Trophoblast cell (in vitro differentiated cells and primary cell): ENCODE measurements around the gene MYPN.

Experiments
- DNase-seq, 2 donors: peaks; one replicate each; pipeline ENCODE4 v3.0.0-alpha.2; 2016
- H2AFZ ChIP-seq: 2 replicates; pipeline ENCODE4 v1.6.1; 2013; ENCODE audit warnings: low read length, moderate library complexity, mild to moderate bottlenecking; ENCODE audit not compliant: insufficient read depth, poor library complexity
- H2AK5ac ChIP-seq: 2 replicates; pipeline ENCODE4 v1.6.1; 2013; ENCODE audit warnings: mild to moderate bottlenecking, low read length
- H2BK120ac ChIP-seq: 2 replicates; pipeline ENCODE4 v1.6.1; 2013; ENCODE audit warnings: low read length, mild to moderate bottlenecking, moderate library complexity; ENCODE audit not compliant: insufficient read depth, poor library complexity
- H2BK12ac ChIP-seq: 2 replicates; pipeline ENCODE4 v1.6.1; 2013; ENCODE audit warnings: mild to moderate bottlenecking, low read length, moderate library complexity
- H2BK5ac ChIP-seq: 2 replicates; pipeline ENCODE4 v1.6.1; 2013; ENCODE audit warnings: low read length, low read depth, moderate library complexity, mild to moderate bottlenecking; ENCODE audit not compliant: poor library complexity
- H3K14ac ChIP-seq: 2 replicates; pipeline ENCODE4 v1.6.1; 2013; ENCODE audit warnings: mild to moderate bottlenecking, low read length
- H3K18ac ChIP-seq: 2 replicates; pipeline ENCODE4 v1.6.1; 2013; ENCODE audit warnings: mild to moderate bottlenecking, low read length
- H3K23ac ChIP-seq: 2 replicates; pipeline ENCODE4 v1.6.1; 2013; ENCODE audit warnings: low read length
- H3K27ac ChIP-seq: 2 replicates; pipeline ENCODE4 v1.5.1; 2013; ENCODE audit warnings: low read depth, mild to moderate bottlenecking, inconsistent platforms, low read length, moderate library complexity
- H3K27me3 ChIP-seq: 2 replicates; pipeline ENCODE4 v1.6.1; 2013; ENCODE audit warnings: inconsistent platforms, mild to moderate bottlenecking, low read length, moderate library complexity; ENCODE audit not compliant: insufficient read depth
- H3K36me3 ChIP-seq, 2 experiments: 1 replicate in 1 of 2; 2 replicates in 1 of 2; pipeline ENCODE4 v1.6.1; 2013; ENCODE audit warnings: low read length in 2 of 2, mild to moderate bottlenecking in 2 of 2, moderate library complexity in 1 of 2; ENCODE audit not compliant: insufficient read depth in 2 of 2, control insufficient read depth in 1 of 2
- H3K4ac ChIP-seq: 2 replicates; pipeline ENCODE4 v1.6.1; 2013; ENCODE audit warnings: low read depth, mild to moderate bottlenecking, low read length, moderate library complexity
- H3K4me1 ChIP-seq, 2 experiments: 1 replicate in 1 of 2; 2 replicates in 1 of 2; pipeline ENCODE4 v1.6.1; 2013; ENCODE audit warnings: low read length in 2 of 2, mild to moderate bottlenecking in 2 of 2, moderate library complexity in 1 of 2; ENCODE audit not compliant: insufficient read depth in 2 of 2, control insufficient read depth in 1 of 2
- H3K4me2 ChIP-seq: 2 replicates; pipeline ENCODE4 v1.6.1; 2013; ENCODE audit warnings: inconsistent platforms, mild to moderate bottlenecking, low read length, moderate library complexity
- H3K4me3 ChIP-seq: 2 replicates; pipeline ENCODE4 v1.5.1; 2013; ENCODE audit warnings: mild to moderate bottlenecking, low read depth, low read length, inconsistent platforms
- H3K79me1 ChIP-seq: one replicate; pipeline ENCODE4 v1.6.1; 2013; ENCODE audit warnings: low read length
- H3K79me2 ChIP-seq: 2 replicates; pipeline ENCODE4 v1.6.1; 2013; ENCODE audit warnings: low read length, mild to moderate bottlenecking; ENCODE audit not compliant: control insufficient read depth, insufficient read depth, poor library complexity
- H3K9ac ChIP-seq: 2 replicates; pipeline ENCODE4 v1.6.1; 2013; ENCODE audit warnings: mild to moderate bottlenecking, low read length
- H3K9me3 ChIP-seq: 2 replicates; pipeline ENCODE4 v1.6.1; 2013; ENCODE audit warnings: low read depth, mild to moderate bottlenecking, control low read depth, inconsistent platforms, low read length; ENCODE audit not compliant: insufficient read depth
- H4K12ac ChIP-seq: 2 replicates; pipeline ENCODE4 v1.6.1; 2013; ENCODE audit warnings: low read depth, mild to moderate bottlenecking, low read length, moderate library complexity
- H4K8ac ChIP-seq: 2 replicates; pipeline ENCODE4 v1.6.1; 2013; ENCODE audit warnings: low read depth, mild to moderate bottlenecking, low read length, moderate library complexity
- H4K91ac ChIP-seq: one replicate; pipeline ENCODE4 v1.6.1; 2013; ENCODE audit warnings: low read depth, mild to moderate bottlenecking, low read length, moderate library complexity
- WGBS: extraction: QIAGEN DNeasy Blood & Tissue Kit; methylation state at CpG from one replicate; pipeline ENCODE4 v1.1.7; 2013; ENCODE audit warnings: missing lambda C conversion rate; ENCODE audit not compliant: insufficient read length, insufficient coverage; ENCODE audit errors: extremely low coverage; 5-methylcytosine and 5-hydroxymethylcytosine counted together

Gene MYPN

DNA sequence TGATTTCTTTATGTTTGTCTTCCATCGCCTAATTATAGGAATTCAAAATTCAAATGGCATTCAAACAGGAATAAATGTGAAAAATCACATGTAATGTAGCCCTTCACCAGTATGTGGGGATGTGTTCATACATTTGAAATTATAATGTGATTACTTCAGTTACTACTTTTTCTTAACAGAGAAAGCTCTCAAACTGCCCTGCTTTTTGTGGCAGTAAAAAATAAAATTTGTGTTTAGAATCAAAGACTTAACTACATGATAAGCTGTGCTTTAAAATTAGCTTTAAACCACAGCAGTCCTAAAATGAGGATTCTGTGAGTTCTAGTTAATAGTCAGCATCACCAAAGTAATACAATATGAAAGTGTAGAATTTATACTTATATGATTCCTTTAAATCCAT is 26.4 kb upstream of the MYPN start:
- Histone ChIP-seq H3K4ac (no peak overlapping the region), H2BK5ac (no peak overlapping the region), H2AK5ac (no peak overlapping the region), H4K8ac (no peak overlapping the region), H3K23ac (no peak overlapping the region), H3K4me2 (no peak overlapping the region), H3K9ac (no peak overlapping the region), H3K14ac (no peak overlapping the region), H3K4me1 (no peaks in the 10 kb centered on the region), H2BK12ac (no peak overlapping the region), H3K79me2 (no peaks in the 10 kb centered on the region), H3K18ac (no peak overlapping the region), H3K79me1 (no peaks in the 10 kb centered on the region), H2BK120ac (no peak overlapping the region), H3K9me3 (no peaks in the 10 kb centered on the region), H3K4me3 (no peak overlapping the region), H3K27ac (no peak overlapping the region), H2AFZ (no peak overlapping the region), H3K36me3 (no peaks in the 10 kb centered on the region), H4K12ac (no peak overlapping the region), H3K27me3 (no peaks in the 10 kb centered on the region), H4K91ac (no peak overlapping the region)
- no CpG with 5 or more reads among the region's 1 CpG for WGBS
- peak in 1 of 2 donors; percentile 32 for DNase-seq

DNA sequence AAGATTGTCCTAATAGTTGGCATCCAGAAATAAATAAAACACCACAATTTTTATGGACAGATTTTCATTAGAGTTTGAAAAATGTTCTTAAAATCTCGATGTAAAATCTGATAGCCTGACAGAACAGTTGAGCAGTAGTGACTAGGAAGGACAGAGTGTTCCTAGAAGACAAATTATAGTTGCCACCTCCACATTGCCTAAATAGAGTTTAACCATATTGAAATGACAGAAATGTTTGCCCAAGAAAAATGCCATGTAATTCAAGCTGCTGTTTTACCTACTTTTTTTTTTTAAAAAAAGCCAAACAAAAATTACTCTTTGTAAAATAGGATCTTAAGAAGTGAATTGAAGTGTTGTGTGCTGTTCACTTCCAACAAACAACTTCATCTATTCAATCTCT is 25.3 kb upstream of the MYPN start:
- H3K14ac ChIP-seq: no peak overlapping the region
- H2BK12ac ChIP-seq: no peak overlapping the region
- no peak overlapping the region for H2BK5ac ChIP-seq
- H2AK5ac ChIP-seq: no peak overlapping the region
- no peak overlapping the region for H2AFZ ChIP-seq
- H3K18ac ChIP-seq: no peak overlapping the region
- H4K12ac ChIP-seq: no peak overlapping the region
- H4K8ac ChIP-seq: no peak overlapping the region
- no peaks in the 10 kb centered on the region for H3K79me1 ChIP-seq
- no peaks in the 10 kb centered on the region for H3K27me3 ChIP-seq
- no peak overlapping the region for H3K23ac ChIP-seq
- H3K79me2 ChIP-seq: no peaks in the 10 kb centered on the region
- no peak overlapping the region for H4K91ac ChIP-seq
- H2BK120ac ChIP-seq: no peak overlapping the region
- no peaks in the 10 kb centered on the region for H3K9me3 ChIP-seq
- H3K9ac ChIP-seq: no peak overlapping the region
- no peak for DNase-seq
- no CpG with 5 or more reads among the region's 1 CpG for WGBS
- H3K4me1 ChIP-seq: no peaks in the 10 kb centered on the region
- no peak overlapping the region for H3K4me2 ChIP-seq
- no peaks in the 10 kb centered on the region for H3K36me3 ChIP-seq
- H3K4ac ChIP-seq: no peak overlapping the region
- H3K4me3 ChIP-seq: no peak overlapping the region
- no peak overlapping the region for H3K27ac ChIP-seq

GRCh38 chr10:68084469-68084868 is 24.8 kb upstream of the MYPN start:
- Histone ChIP-seq H4K91ac (no peak overlapping the region), H2AFZ (no peak overlapping the region), H4K8ac (no peak overlapping the region), H2BK120ac (no peak overlapping the region), H2BK12ac (no peak overlapping the region), H3K18ac (no peak overlapping the region), H2AK5ac (no peak overlapping the region), H3K9ac (no peak overlapping the region), H4K12ac (no peak overlapping the region), H3K79me1 (no peaks in the 10 kb centered on the region), H3K14ac (no peak overlapping the region), H3K4me2 (no peak overlapping the region), H3K4me3 (no peak overlapping the region), H3K79me2 (no peaks in the 10 kb centered on the region), H3K9me3 (no peaks in the 10 kb centered on the region), H3K4me1 (no peaks in the 10 kb centered on the region), H3K23ac (no peak overlapping the region), H2BK5ac (no peak overlapping the region), H3K27ac (no peak overlapping the region), H3K4ac (no peak overlapping the region), H3K27me3 (no peaks in the 10 kb centered on the region), H3K36me3 (no peaks in the 10 kb centered on the region)
- no CpG with 5 or more reads among the region's 4 CpGs for WGBS
- DNase-seq: no peak

GRCh38 chr10:68086011-68086410 is 23.3 kb upstream of the MYPN start:
- Histone ChIP-seq H3K4ac (no peak overlapping the region), H3K9me3 (no peaks in the 10 kb centered on the region), H3K27me3 (no peaks in the 10 kb centered on the region), H4K12ac (no peak overlapping the region), H3K4me2 (no peak overlapping the region), H3K79me1 (no peaks in the 10 kb centered on the region), H2AFZ (no peak overlapping the region), H2BK12ac (no peak overlapping the region), H3K9ac (no peak overlapping the region), H4K91ac (no peak overlapping the region), H3K4me1 (no peaks in the 10 kb centered on the region), H2BK5ac (no peak overlapping the region), H3K36me3 (no peaks in the 10 kb centered on the region), H3K14ac (no peak overlapping the region), H4K8ac (no peak overlapping the region), H3K23ac (no peak overlapping the region), H3K27ac (no peak overlapping the region), H3K4me3 (no peak overlapping the region), H2AK5ac (no peak overlapping the region), H3K18ac (no peak overlapping the region), H2BK120ac (no peak overlapping the region), H3K79me2 (no peaks in the 10 kb centered on the region)
- WGBS: no CpG with 5 or more reads among the region's 2 CpGs
- DNase-seq: no peak
